ENCODE data around the gene GLIS2.

Gene GLIS2

DNA sequence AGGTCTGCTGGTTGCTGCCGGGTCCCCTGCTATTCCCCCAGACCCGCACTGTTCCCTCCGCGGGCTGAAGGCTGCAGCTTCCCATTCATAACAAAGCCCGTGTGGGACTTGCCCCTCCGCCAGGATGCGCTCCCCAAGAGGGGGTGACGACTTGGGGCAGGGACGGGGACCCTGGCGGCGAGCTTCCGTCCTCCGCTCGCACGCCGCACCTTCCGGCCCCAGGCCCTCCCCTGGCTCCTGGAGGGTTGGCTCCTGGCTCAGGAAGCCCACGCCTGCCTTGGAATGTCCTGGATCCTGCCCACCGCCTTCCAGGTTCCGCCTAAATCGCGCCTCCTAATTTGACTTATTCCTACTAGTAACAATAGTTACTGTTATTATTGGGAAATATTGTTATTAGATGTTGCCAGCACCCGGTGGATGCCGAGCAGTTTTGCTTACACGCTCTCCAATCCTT is 42.0 kb upstream of the GLIS2 start:
- TF ChIP-seq, protein P1, sequence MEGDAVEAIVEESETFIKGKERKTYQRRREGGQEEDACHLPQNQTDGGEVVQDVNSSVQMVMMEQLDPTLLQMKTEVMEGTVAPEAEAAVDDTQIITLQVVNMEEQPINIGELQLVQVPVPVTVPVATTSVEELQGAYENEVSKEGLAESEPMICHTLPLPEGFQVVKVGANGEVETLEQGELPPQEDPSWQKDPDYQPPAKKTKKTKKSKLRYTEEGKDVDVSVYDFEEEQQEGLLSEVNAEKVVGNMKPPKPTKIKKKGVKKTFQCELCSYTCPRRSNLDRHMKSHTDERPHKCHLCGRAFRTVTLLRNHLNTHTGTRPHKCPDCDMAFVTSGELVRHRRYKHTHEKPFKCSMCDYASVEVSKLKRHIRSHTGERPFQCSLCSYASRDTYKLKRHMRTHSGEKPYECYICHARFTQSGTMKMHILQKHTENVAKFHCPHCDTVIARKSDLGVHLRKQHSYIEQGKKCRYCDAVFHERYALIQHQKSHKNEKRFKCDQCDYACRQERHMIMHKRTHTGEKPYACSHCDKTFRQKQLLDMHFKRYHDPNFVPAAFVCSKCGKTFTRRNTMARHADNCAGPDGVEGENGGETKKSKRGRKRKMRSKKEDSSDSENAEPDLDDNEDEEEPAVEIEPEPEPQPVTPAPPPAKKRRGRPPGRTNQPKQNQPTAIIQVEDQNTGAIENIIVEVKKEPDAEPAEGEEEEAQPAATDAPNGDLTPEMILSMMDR (IDR thresholded peaks at IDR 0.05; ENCODE audit: insufficient read depth, missing control alignments), result no peak
- DNase-seq (ENCODE audit: insufficient read length, low spot score) (no peak), FAIRE-seq (no peak)

DNA sequence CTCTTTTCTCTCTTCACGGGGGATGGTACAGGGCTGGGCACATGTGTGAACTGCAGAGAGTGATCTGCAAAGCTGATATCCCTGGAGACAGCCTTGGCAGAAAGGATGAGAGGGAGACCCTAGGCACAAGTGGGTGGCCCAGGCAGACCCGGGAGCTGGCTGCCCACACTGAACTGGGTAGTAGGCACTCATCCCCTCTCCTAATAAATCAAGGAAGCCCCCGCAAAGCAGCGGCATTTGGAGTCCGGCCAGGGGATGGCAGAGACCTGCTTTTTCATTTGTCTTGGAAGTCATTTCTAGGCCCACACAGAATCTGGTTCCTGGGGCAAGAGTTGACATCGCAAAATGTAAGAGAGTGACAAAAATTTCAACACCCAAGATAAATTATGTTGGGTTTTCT is 40.0 kb upstream of the GLIS2 start:
- DNase-seq (ENCODE audit: insufficient read length, low spot score) (no peak), FAIRE-seq (no peak)
- TF ChIP-seq, protein P1 (IDR thresholded peaks at IDR 0.05; ENCODE audit: insufficient read depth, missing control alignments), result no peak

- TF ChIP-seq, protein P1 (IDR thresholded peaks at IDR 0.05; ENCODE audit: insufficient read depth, missing control alignments), result no peak
- no peak for FAIRE-seq
- DNase-seq (ENCODE audit: insufficient read length, low spot score), result no peak
Observed at GRCh38 chr16:4277987-4278513, 37.8 kb upstream of the GLIS2 start.

- FAIRE-seq (no peak), DNase-seq (ENCODE audit: insufficient read length, low spot score) (no peak)
- TF ChIP-seq, protein P1 (IDR thresholded peaks at IDR 0.05; ENCODE audit: insufficient read depth, missing control alignments), result no peak
Observed at GRCh38 chr16:4280625-4281024, 35.2 kb upstream of the GLIS2 start.

- no peak for DNase-seq (ENCODE audit: insufficient read length, low spot score)
- TF ChIP-seq, protein P1 (IDR thresholded peaks at IDR 0.05; ENCODE audit: insufficient read depth, missing control alignments), result no peak
- no peak for FAIRE-seq
Observed at GRCh38 chr16:4283441-4283840, 32.4 kb upstream of the GLIS2 start.

- no peak for FAIRE-seq
- TF ChIP-seq, protein P1 (IDR thresholded peaks at IDR 0.05; ENCODE audit: insufficient read depth, missing control alignments), result no peak
Observed at GRCh38 chr16:4283939-4284338, 31.9 kb upstream of the GLIS2 start.

GRCh38 chr16:4285167-4285566 is 30.7 kb upstream of the GLIS2 start:
- FAIRE-seq, result no peak
- TF ChIP-seq, protein P1 (IDR thresholded peaks at IDR 0.05; ENCODE audit: insufficient read depth, missing control alignments), result no peak
- DNase-seq (ENCODE audit: insufficient read length, low spot score), result no peak

More at GRCh38 chr16:4283939-4284338, 31.9 kb upstream of the GLIS2 start:
- no peak for DNase-seq (ENCODE audit: insufficient read length, low spot score)
